GM23338 (cell line): ENCODE measurements around the gene R3HDML.

Experiments
- EZH2 ChIP-seq: fragments of 200-600 bp; sonication (generic); IDR thresholded peaks from one replicate; pipeline ENCODE4 v1.8.0; 2017; ENCODE audit warnings: antibody characterized with exemption, mild to moderate bottlenecking, low read depth; ENCODE audit not compliant: unreplicated experiment
- EZH2phosphoT487 ChIP-seq: fragments of 200-600 bp; sonication (generic); IDR thresholded peaks from one replicate; pipeline ENCODE4 v1.8.1; 2018; ENCODE audit warnings: antibody characterized with exemption; ENCODE audit not compliant: unreplicated experiment
- TF ChIP-seq, protein P1 (sequence below), 2 experiments: fragments of 200-600 bp in 1 of 2; sonication (generic) in 1 of 2; conservative IDR thresholded peaks; 2 replicates each; pipeline versions ENCODE4 v1.5.1 to v1.6.1; 2016 to 2017; ENCODE audit warnings: antibody characterized with exemption in 2 of 2, low read depth in 2 of 2, mild to moderate bottlenecking in 2 of 2, moderate library complexity in 1 of 2

- TF ChIP-seq, protein P1, sequence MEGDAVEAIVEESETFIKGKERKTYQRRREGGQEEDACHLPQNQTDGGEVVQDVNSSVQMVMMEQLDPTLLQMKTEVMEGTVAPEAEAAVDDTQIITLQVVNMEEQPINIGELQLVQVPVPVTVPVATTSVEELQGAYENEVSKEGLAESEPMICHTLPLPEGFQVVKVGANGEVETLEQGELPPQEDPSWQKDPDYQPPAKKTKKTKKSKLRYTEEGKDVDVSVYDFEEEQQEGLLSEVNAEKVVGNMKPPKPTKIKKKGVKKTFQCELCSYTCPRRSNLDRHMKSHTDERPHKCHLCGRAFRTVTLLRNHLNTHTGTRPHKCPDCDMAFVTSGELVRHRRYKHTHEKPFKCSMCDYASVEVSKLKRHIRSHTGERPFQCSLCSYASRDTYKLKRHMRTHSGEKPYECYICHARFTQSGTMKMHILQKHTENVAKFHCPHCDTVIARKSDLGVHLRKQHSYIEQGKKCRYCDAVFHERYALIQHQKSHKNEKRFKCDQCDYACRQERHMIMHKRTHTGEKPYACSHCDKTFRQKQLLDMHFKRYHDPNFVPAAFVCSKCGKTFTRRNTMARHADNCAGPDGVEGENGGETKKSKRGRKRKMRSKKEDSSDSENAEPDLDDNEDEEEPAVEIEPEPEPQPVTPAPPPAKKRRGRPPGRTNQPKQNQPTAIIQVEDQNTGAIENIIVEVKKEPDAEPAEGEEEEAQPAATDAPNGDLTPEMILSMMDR (conservative IDR thresholded peaks at IDR 0.05; ENCODE audit: low read depth in 2 of 2) = no peak
- TF ChIP-seq EZH2 (no peak), EZH2phosphoT487 (no peak)
Measured at GRCh38 chr20:44331201-44331600, 5.6 kb upstream of the R3HDML start.
